HepG2 (cell line): Measurements from ENCODE around the gene HPDL. TPM values are rescaled to one million over a fixed set of nuclear protein-coding genes. Genes with fewer than 3 reads are reported as not detected.

ENCODE experiments used
- HNRNPL ChIP-seq: fragments of 200-400 bp; formaldehyde crosslinking; IDR thresholded peaks from 2 replicates; pipeline ENCODE4 v1.6.1; 2017; ENCODE audit warnings: mild to moderate bottlenecking, low read depth, low read length
- MATR3 ChIP-seq: sonication (generic); formaldehyde crosslinking; IDR thresholded peaks from 2 replicates; pipeline ENCODE4 v1.4.0; 2020; ENCODE audit warnings: missing genetic modification reagents
- MEIS2 ChIP-seq: sonication (generic); formaldehyde crosslinking; IDR thresholded peaks from 2 replicates; pipeline ENCODE4 v1.9.0; 2021; ENCODE audit warnings: mild to moderate bottlenecking, missing genetic modification reagents
- NFE2L2 ChIP-seq: fragments of 150-350 bp; IDR thresholded peaks from 2 replicates; pipeline ENCODE4 v1.6.1; 2014; ENCODE audit warnings: low read length
- PAWR ChIP-seq: sonication (generic); formaldehyde crosslinking; IDR thresholded peaks from 2 replicates; pipeline ENCODE4 v1.4.0; 2020; ENCODE audit warnings: missing genetic modification reagents, mild to moderate bottlenecking, borderline replicate concordance
- POGZ ChIP-seq: sonication (generic); formaldehyde crosslinking; IDR thresholded peaks from 2 replicates; pipeline ENCODE4 v1.4.0; 2020; ENCODE audit warnings: mild to moderate bottlenecking, missing genetic modification reagents
- RNF219 ChIP-seq: sonication (generic); formaldehyde crosslinking; IDR thresholded peaks from 2 replicates; pipeline ENCODE4 v1.5.0; 2020; ENCODE audit warnings: mild to moderate bottlenecking, missing genetic modification reagents
- SNRNP70 ChIP-seq: fragments of 200-400 bp; formaldehyde crosslinking; IDR thresholded peaks from 2 replicates; pipeline ENCODE4 v1.6.1; 2017; ENCODE audit warnings: mild to moderate bottlenecking, low read depth, low read length, moderate library complexity
- SOX13 ChIP-seq, 3 experiments: fragments of 450-650 bp in 1 of 3; sonication (generic) in 1 of 3; formaldehyde crosslinking in 1 of 3; IDR thresholded peaks in 2 of 3; conservative IDR thresholded peaks in 1 of 3; 2 replicates each; pipeline versions ENCODE4 v1.5.0 to v1.6.1; 2016 to 2020; ENCODE audit warnings: antibody characterized with exemption in 1 of 3, mild to moderate bottlenecking in 1 of 3, missing compliant biosample characterization in 1 of 3, missing genetic modification reagents in 1 of 3, moderate library complexity in 1 of 3
- TRIM22 ChIP-seq: fragments of 450-650 bp; IDR thresholded peaks from 2 replicates; pipeline ENCODE4 v1.6.1; 2017
- ZNF12 ChIP-seq: sonication (generic); formaldehyde crosslinking; IDR thresholded peaks from 2 replicates; pipeline ENCODE4 v1.5.0; 2020; ENCODE audit warnings: missing genetic modification reagents
- ZNF407 ChIP-seq: sonication (generic); formaldehyde crosslinking; IDR thresholded peaks from one replicate; pipeline ENCODE4 v1.5.1; 2020; ENCODE audit warnings: mild to moderate bottlenecking, missing genetic modification reagents; ENCODE audit errors: not compliant biosample characterization
- ZNF430 ChIP-seq: sonication (generic); formaldehyde crosslinking; IDR thresholded peaks from 2 replicates; pipeline ENCODE4 v1.9.0; 2021; ENCODE audit warnings: mild to moderate bottlenecking, missing genetic modification reagents
- ZNF431 ChIP-seq: sonication (generic); formaldehyde crosslinking; IDR thresholded peaks from 2 replicates; pipeline ENCODE4 v1.9.0; 2022; ENCODE audit warnings: missing genetic modification reagents, low read depth, mild to moderate bottlenecking, borderline replicate concordance
- ZNF773 ChIP-seq: sonication (generic); formaldehyde crosslinking; IDR thresholded peaks from 2 replicates; pipeline ENCODE4 v1.4.0; 2020; ENCODE audit warnings: missing genetic modification reagents, borderline replicate concordance
- polyA plus RNA-seq, 8 experiments: library from polyadenylated mRNA; depleted of rRNA in 3 of 8; stranded (reverse) in 7 of 8; unstranded in 1 of 8; fragments of >200 nt; fragmentation: Illumina TruSeq in 4 of 8; extraction: Trizol in 4 of 8; gene quantifications; 2 replicates each; pipeline versions ENCODE4 v1.2.1 to v1.2.3, GENCODE V29; 2011 to 2016; ENCODE audit warnings: low read depth in 4 of 8, missing spikeins in 1 of 8, mixed read lengths in 1 of 8; ENCODE audit not compliant: insufficient read depth in 1 of 8
- total RNA-seq, 5 experiments: library from RNA; depleted of rRNA; stranded (reverse); fragments of >200 nt; fragmentation: Illumina TruSeq; extraction: Trizol; gene quantifications; 2 replicates each; pipeline ENCODE4 v1.2.3, GENCODE V29; 2016; ENCODE audit warnings: low read depth in 1 of 5

The HPDL gene
- total and polyA plus RNA-seq, 2 of the 13 experiments (the other 11 are each of a cell fraction or from before 2014, with no cell fraction given), result not detected

GRCh38 chr1:45304311-45305081, 22.2 kb upstream of the HPDL start (continued):
- TF ChIP-seq RNF219 (CRISPR knock-in tag) (no peak), ZNF407 (CRISPR knock-in tag) (peak; percentile 44), HNRNPL (0 out of 2 replicates have a peak, but pooled peaks have one; percentile 63), ZNF431 (CRISPR knock-in tag) (no peak), SNRNP70 (no peak), PAWR (CRISPR knock-in tag) (no peak), MEIS2 (CRISPR knock-in tag) (no peak), TRIM22 (no peak), ZNF773 (no peak), NFE2L2 (no peak), POGZ (CRISPR knock-in tag) (no peak), ZNF430 (CRISPR knock-in tag) (no peak), ZNF12 (no peak), MATR3 (CRISPR knock-in tag) (no peak), SOX13 (IDR thresholded peaks at IDR 0.05) (no peak), SOX13 (CRISPR knock-in tag; conservative IDR thresholded peaks at IDR 0.05 in 1 of 2, IDR thresholded peaks at IDR 0.05 in 1 of 2) (no peak)
